GM15510 (cell line): ENCODE data around the gene SLC35E3.

Experiments used
- POLR2A ChIP-seq: IDR thresholded peaks from 3 replicates; pipeline ENCODE4 v1.6.1; 2011; ENCODE audit warnings: borderline replicate concordance; ENCODE audit not compliant: insufficient read length; ENCODE audit errors: extremely low read depth

SLC35E3 gene

DNA sequence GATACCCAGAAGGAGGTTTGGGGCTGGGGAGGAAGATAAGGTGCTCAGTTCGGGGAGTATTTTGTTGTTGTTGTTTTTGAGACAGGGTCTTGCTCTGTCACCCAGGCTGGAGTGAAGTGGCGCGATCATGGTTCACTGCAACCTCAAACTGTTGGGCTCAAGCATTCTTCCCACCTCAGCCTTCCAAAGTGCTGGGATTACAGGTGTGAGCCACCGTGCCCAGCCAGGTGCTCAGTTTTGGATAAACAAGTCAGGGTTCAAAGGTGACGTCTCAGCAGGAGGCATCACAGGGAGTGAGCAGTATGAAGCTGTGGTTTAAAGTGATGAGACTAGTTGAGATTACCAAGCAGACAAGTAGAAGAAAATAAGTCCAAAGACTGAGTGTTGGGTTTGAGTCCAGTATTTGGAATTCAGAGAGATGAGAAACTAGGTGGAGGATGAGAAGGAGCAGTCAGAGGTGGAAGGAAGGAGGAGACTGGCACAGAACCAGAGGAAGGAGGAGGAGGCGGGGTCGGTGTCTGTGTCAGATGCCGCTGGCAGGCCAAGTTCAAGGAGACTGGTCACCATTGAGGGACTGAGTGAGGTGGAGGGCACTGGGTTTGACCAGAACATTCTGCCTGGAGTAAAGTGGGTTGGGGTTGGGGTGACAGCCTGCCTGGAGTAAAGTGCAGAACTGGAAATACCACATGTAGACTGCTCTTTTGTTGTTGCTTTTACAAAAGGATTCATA lies 16.1 kb downstream of the SLC35E3 start:
- no peak for TF ChIP-seq POLR2A

DNA sequence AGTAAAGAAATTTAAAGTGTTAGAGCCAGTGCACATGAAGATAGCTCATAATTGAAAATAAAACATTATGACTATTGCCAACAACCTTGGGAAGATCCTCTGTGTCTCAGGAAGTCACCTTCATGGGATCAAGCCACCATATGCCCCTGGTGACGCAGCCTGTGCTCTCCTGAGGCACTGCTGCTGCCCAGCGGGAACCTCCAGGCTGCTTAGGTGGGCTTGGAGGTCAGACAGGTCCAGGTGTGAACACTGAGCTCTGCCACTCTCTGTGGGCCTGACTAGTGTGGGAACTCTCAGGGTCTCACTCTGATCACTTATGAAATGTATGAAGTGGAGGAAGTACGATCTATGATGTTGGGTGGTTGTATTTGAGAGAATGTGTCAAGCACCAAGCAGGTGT lies 16.7 kb downstream of the SLC35E3 start:
- no peak for TF ChIP-seq POLR2A

DNA sequence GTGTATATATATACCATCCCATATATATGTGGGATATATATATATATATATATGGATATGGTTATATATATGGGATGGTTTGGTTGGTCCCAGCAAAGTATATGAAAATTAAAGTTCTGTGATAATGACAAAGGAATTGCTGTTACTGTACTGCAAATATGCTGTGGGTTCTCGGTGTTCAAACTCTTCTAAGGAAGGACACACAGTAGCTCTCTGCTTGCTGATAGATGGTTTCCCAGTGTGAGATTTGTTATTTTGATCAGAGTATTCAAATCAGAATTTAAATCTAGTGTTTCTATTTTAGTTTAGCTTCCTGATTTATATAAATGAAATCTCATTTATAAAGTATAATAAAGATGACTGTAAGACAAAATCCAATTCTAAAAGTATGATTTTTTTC lies 19.7 kb downstream of the SLC35E3 start:
- no peak for TF ChIP-seq POLR2A

DNA sequence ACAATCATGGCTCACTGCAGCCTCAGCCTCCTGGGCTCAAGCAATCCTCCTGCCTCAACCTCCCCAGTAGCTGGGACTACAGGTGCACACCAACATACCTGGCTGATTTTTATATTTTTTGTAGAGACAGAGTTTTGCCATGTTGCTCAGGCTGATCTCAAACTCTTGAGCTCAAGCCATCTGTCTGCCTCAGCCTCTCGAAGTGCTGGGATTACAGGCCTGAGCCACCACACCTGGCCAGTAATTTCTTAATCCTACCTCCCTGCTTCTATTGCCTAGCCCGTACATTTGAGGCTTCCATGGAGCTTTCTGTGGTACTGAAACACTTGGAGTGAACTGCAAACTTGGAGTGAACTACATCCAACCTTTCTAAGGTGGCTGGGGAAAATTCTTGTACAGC lies 20.7 kb downstream of the SLC35E3 start:
- no peak for TF ChIP-seq POLR2A

DNA sequence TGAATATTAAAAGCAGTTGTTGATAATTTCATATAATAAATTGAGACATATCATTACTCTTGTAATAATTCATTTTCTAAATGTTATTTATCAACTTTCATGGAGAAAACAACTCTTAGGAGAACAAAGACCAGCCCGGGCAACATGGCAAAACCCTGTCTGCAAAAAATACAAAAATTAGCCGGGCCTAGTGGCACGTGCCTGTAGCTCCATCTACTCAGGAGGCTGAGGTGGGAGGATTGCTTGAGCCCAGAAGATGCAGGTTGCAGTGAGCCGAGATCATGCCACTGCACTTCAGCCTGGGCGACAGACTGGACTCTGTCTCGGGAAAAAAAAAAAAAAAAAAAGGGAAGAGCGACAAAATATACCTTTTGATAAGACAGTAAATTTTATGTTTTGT lies 21.2 kb downstream of the SLC35E3 start:
- no peak for TF ChIP-seq POLR2A

DNA sequence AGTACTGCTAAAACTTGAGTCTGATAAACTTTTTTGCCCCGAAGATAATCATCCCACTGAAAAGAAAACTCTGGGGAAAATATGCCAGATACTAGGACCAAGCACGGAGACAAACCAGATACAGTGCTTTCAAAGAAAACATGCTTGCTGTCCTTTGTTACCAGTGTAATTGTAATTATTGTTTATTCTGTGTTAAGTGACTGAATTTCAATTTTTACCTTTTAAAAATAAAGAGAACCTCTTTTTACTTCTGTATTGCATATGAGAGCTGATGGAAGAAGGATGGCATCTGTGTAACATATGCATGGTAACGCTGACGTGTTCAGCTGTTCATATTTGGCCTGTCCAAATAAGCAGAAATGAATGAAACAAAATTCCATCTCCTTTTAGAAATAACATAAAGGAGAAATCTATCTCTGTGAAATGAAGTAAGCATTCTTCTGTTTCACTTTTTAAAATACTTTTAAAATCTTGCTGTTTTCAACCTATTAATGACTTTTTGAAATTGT lies 22.5 kb downstream of the SLC35E3 start:
- TF ChIP-seq POLR2A = no peak

DNA sequence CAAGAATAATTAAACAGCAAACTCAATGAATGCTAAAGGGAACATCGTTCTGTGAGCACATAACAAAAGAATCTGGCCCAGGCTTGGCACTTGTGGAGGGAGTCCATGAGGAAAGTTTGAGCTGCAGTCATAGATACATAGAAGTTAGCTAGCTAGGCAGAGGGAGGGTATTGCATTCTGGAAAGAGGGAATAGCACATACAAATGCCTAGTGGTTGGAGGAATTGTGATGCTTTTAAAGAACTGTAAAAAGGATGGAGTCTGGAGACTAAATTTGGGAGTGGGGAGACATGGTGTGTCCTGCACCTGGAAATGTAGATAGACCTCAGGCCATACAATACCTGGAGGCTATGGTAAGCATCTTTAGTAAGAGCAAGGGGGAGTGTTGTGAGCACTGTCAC lies 24.0 kb downstream of the SLC35E3 start:
- no peak for TF ChIP-seq POLR2A

DNA sequence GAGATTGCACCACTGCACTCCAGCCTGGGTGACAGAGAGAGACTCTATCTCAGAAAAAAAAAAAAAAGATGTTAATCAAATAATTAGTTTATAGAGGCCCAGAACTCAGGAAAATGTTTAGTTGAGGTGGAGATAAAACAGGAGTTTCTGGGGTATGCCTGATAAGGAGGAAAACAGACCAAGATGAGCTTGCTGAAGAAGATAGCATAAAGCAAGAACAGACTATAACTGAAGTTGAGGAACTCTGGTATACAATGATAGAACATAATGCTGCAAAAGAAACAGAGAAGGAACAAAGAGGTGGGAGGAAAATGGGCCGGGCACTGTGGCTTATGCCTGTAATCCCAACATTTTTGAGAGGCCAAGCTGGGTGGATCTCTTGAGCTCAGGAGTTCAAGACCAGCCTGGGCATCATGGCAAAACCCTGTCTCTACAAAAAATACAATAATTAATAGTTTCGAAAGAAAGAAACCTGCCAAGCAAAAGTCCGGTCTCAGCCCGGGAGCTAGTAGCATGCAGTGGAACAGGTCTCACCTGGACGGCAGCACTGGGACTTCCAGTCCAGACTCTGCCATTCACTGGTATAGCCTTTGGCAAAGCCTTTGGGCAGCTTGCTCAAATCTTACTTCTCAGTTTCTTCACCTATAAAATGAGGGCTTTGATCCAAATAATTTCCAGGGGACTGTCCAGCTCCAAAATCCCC lies 25.4 kb downstream of the SLC35E3 start:
- no peak for TF ChIP-seq POLR2A

DNA sequence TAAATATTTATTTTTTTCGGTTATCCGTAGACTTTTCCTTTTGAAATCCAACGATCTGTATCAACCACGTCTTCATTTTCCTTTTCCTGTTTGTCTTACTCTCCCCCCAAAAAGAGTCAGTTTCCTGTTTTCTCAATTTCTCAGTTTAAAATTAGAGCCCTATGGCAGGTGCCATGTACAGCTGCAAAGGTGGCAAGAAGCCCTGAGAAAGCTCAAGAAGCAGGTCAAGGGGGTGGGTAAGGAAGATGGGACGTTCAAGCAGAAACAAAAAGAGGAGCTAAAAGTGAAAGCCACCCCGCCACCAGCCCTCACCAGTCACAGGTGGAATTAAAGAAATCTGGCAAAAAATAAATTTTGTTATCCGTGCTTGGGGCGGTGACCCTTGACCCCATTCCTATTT lies 26.7 kb downstream of the SLC35E3 start:
- TF ChIP-seq POLR2A = no peak

DNA sequence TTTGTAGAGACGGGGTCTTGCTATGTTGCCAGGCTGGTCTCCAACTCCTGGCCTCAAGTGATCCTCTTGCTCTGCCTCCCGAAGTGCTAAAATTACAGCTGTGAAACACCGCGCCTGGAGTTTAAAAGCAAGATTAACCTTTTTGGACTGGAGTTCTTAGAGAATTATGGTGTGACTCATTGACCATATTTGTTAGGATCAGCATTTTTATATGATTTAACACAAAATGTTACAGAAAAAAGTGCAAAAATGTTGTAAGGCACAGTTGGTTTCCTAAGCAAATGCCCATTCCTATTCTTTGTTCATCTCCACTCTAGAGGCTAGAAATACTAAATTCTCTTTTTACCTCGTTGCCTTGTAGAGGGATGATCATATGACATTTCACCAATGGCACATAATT lies 27.6 kb downstream of the SLC35E3 start:
- no peak for TF ChIP-seq POLR2A

DNA sequence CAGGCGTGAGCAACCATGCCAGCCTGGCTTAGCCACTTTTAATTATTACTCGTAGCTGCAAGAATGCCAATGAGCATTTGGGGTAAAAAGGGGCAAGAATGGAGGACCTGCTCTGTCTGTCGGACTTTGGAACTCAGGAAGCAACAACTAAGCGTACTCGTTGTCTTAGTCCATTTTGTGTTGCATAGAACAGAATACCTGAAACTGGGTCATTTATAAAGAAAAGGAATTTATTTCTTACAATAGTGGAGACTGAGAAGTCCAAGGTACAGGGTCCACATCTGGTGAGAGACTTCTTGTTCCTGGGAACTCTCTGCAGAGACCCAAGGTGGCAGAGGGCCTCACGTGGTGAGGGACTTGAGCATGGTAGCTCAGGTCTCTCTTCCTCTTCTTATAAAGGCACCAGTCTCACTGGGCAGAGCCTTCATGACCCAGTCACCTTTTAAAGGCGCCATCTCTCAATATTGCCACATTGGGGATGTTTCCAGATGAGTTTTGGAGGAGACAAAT lies 29.2 kb downstream of the SLC35E3 start:
- no peak for TF ChIP-seq POLR2A

DNA sequence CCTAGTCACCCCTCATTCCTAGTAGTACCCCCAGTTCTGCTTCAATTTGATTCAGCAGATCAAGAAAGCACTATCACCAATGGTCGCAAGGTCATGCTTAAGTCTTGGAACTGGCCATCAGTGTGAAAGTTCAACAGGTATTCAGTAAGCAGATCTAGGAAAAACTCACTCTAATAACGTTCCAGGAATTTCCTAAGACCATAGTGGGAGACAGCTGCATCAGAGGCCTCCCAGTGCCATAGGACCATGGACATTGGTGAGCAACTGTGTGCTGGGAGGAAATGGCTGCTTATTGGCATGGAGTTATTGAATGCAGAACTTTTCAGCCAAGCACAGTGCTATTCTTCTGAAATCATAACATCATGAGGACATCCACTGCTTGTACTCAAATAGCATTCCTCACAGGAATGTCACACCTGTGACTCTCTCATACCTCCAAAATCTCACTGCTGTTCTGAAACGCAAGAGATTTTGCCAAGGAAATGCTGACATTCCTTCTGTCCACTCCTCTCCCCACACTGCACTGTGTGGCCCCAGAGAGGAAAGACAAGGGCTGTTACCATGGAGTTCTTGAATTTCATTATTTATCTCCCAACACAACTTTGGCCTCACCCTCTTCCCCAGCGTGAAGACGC lies 31.1 kb downstream of the SLC35E3 start:
- TF ChIP-seq POLR2A = no peak

DNA sequence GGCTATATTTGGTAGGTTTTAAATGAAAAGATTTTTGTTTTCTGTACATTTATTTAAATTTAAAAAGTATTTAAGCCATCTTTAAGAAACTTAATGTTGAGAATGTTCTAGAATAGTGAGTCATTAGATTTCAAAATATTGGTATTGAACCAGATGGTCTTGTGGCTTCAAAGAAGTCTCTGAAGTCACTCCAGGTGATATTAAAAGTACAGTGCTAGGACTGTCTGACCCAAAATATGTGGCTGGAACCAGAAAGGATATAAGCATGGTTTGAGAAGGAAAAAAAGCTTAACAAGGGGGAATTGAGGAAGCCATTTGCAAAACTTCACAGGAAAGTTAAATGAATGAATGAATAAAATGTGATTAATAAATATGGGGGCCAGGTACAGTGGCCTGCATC lies 33.3 kb downstream of the SLC35E3 start:
- TF ChIP-seq POLR2A = no peak

DNA sequence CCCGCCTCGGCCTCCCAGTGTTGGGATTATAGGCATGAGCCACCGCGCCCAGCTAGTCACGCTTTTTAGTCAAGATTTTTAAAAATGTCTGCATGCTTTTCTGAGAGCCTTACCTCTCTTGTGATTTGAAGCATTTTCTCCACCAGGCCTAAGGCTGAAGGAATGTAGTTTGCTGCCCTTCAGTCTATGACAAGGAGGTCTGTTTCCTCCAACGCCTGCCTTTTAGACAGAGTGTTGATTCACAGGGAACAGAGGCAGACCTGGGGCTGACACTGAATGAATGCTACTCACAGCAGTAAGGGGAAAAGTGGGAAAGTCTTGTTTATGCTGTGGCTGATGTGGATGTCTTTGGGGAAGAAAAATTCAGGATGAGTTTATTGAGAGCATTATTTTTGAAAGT lies 34.8 kb downstream of the SLC35E3 start:
- TF ChIP-seq POLR2A = no peak

DNA sequence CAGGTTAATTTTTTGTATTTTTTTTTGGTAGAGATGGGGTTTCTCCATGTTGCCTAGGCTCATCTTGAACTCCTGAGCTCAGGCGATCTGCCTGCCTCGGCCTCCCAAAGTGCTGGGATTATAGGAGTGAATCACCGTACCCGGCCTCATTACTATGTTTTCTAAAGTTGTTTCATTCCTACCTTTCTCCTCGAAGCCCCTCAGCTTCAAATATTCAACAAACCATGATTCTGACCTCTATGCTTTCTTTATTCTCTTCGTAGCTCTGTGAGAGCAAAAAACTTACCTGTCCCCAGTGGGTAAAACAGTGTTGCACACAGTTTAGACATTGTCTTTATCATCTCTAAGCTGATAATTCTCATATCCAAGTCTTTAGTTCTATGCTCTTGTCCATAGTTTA lies 35.8 kb downstream of the SLC35E3 start:
- TF ChIP-seq POLR2A = no peak
